B cell (primary cell): ENCODE measurements around the gene CLDN11. TPM values are rescaled to one million over a fixed set of nuclear protein-coding genes. Genes with fewer than 3 reads are reported as not detected.

Experiments
- ATAC-seq: fragments of 200-7000 bp; cut with Tn5 transposase; one replicate; pipeline ENCODE4 v1.10.0; 2021; ENCODE audit warnings: low read depth, mild to moderate bottlenecking, moderate number of reproducible peaks, moderate library complexity
- CTCF ChIA-PET: fragments of 350-600 bp; sonication (Branson Sonifier 250); formaldehyde crosslinking; loops from one replicate; lab custom pipeline; 2021; ENCODE audit warnings: antibody characterized with exemption, inconsistent platforms; lab: Charles Lee
- POLR2A ChIA-PET: fragments of 350-600 bp; sonication (Branson Sonifier 250); formaldehyde crosslinking; loops from one replicate; lab custom pipeline; 2021; ENCODE audit warnings: antibody characterized with exemption; lab: Charles Lee
- DNase-seq: peaks from one replicate; pipeline ENCODE4 v3.0.0; 2013
- H2AFZ ChIP-seq: 2 replicates; pipeline ENCODE4 v1.6.1; 2012; ENCODE audit warnings: mild to moderate bottlenecking, low read depth, low read length; ENCODE audit not compliant: insufficient read depth, poor library complexity, severe bottlenecking
- H3K27ac ChIP-seq, 2 donors: 1 replicate in 1 of 2; 2 replicates in 1 of 2; pipeline ENCODE4 v1.5.1; 2012 to 2013; ENCODE audit warnings: low read length in 2 of 2, mild to moderate bottlenecking in 2 of 2, moderate library complexity in 1 of 2
- H3K27me3 ChIP-seq, 4 experiments: fragments of 200-600 bp in 1 of 4; sonication (generic) in 1 of 4; replicated peaks in 1 of 4; 1 replicate in 2 of 4; 2 replicates in 2 of 4; pipeline versions ENCODE4 v1.6.1 to v1.7.0; 2013 to 2016; ENCODE audit warnings: low read length in 3 of 4, mild to moderate bottlenecking in 2 of 4, mixed read lengths in 1 of 4, moderate library complexity in 1 of 4; ENCODE audit not compliant: insufficient read depth in 4 of 4, control insufficient read depth in 3 of 4; ENCODE audit errors: control extremely low read depth in 1 of 4
- H3K36me3 ChIP-seq, 2 experiments: replicated peaks in 1 of 2; 1 replicate in 1 of 2; 2 replicates in 1 of 2; pipeline versions ENCODE4 v1.6.1 to v1.7.1; 2013; ENCODE audit warnings: low read length in 1 of 2; ENCODE audit not compliant: insufficient read depth in 2 of 2, control insufficient read depth in 1 of 2; ENCODE audit errors: control extremely low read depth in 1 of 2, extremely low read depth in 1 of 2
- H3K4me1 ChIP-seq, 2 donors: fragments of 200-600 bp in 1 of 2; sonication (generic) in 1 of 2; 1 replicate in 1 of 2; 2 replicates in 1 of 2; pipeline versions ENCODE4 v1.5.1 to v1.6.1; 2013 to 2017; ENCODE audit warnings: low read length in 2 of 2; ENCODE audit not compliant: control insufficient read depth in 2 of 2, insufficient read depth in 2 of 2
- H3K4me2 ChIP-seq: replicated peaks from 2 replicates; pipeline ENCODE3; 2012; ENCODE audit warnings: mild to moderate bottlenecking, low read depth, low read length; ENCODE audit not compliant: poor library complexity, severe bottlenecking
- H3K4me3 ChIP-seq, 5 experiments: fragments of 200-600 bp in 1 of 5; sonication (generic) in 1 of 5; 1 replicate in 3 of 5; 2 replicates in 2 of 5; pipeline versions ENCODE4 v1.5.1 to v1.7.0; 2011 to 2016; ENCODE audit warnings: low read length in 4 of 5, mild to moderate bottlenecking in 4 of 5, low read depth in 2 of 5, control low read depth in 1 of 5, moderate library complexity in 1 of 5; ENCODE audit not compliant: insufficient read depth in 1 of 5; ENCODE audit errors: control extremely low read depth in 1 of 5, extremely low read depth in 1 of 5
- H3K79me2 ChIP-seq: fragments of 200-600 bp; sonication (generic); one replicate; pipeline ENCODE4 v1.6.0; 2016; ENCODE audit warnings: low read length; ENCODE audit not compliant: control insufficient read depth, insufficient read depth
- H3K9ac ChIP-seq: fragments of 200-600 bp; sonication (generic); 2 replicates; pipeline ENCODE4 v1.6.1; 2017; ENCODE audit warnings: mild to moderate bottlenecking, low read length, moderate library complexity
- H3K9me3 ChIP-seq, 3 donors: one replicate each; pipeline versions ENCODE4 v1.6.1 to v1.7.1; 2013; ENCODE audit warnings: low read length in 2 of 3; ENCODE audit not compliant: control insufficient read depth in 2 of 3, insufficient read depth in 1 of 3; ENCODE audit errors: control extremely low read depth in 1 of 3
- H4K20me1 ChIP-seq: 2 replicates; pipeline ENCODE4 v1.6.0; 2012; ENCODE audit warnings: mild to moderate bottlenecking, low read length; ENCODE audit not compliant: insufficient read depth, control insufficient read depth, poor library complexity, severe bottlenecking
- H3K27ac Mint-ChIP-seq: one replicate; pipeline ENCODE4 v1.8.0; 2021; ENCODE audit warnings: mixed read lengths
- H3K27me3 Mint-ChIP-seq: one replicate; pipeline ENCODE4 v1.8.0; 2021; ENCODE audit warnings: mixed read lengths
- H3K4me1 Mint-ChIP-seq: one replicate; pipeline ENCODE4 v1.8.0; 2021; ENCODE audit warnings: mixed read lengths
- H3K4me3 Mint-ChIP-seq: one replicate; pipeline ENCODE4 v1.8.0; 2021; ENCODE audit warnings: mixed read lengths
- H3K9me3 Mint-ChIP-seq: one replicate; pipeline ENCODE4 v1.8.0; 2022; ENCODE audit warnings: mixed read lengths; ENCODE audit not compliant: insufficient read depth
- EZH2 ChIP-seq: IDR thresholded peaks from 2 replicates; pipeline ENCODE4 v1.6.1; 2012; ENCODE audit warnings: borderline replicate concordance, low read depth, mild to moderate bottlenecking, moderate library complexity, low read length; ENCODE audit not compliant: insufficient read depth, poor library complexity, severe bottlenecking
- WGBS: methylation state at CpG from one replicate; pipeline ENCODE4 v1.1.5; 2013; ENCODE audit warnings: missing lambda C conversion rate; ENCODE audit not compliant: insufficient coverage; 5-methylcytosine and 5-hydroxymethylcytosine counted together
- intact Hi-C: fragments of 100-400 bp; cut with micrococcal nuclease; formaldehyde crosslinking; loops from one replicate; pipeline ENCODE4 v1.10.0; 2022
- polyA plus RNA-seq: library from polyadenylated mRNA; depleted of rRNA; stranded (reverse); fragments of >200 nt; gene quantifications from 2 replicates; pipeline ENCODE4 v1.2.3, GENCODE V29; 2012
- total RNA-seq, 2 donors: library from RNA; stranded (reverse); fragments of 120-200 nt in 1 of 2; gene quantifications; 1 replicate in 1 of 2; 2 replicates in 1 of 2; pipeline versions ENCODE4 v1.2.3 to v1.2.4, GENCODE V29; 2013 to 2022
- TF ChIP-seq, protein P1 (sequence below): fragments of 200-600 bp; IDR thresholded peaks from one replicate; pipeline ENCODE4 v1.8.0; 2022; ENCODE audit warnings: antibody characterized with exemption, mild to moderate bottlenecking

The CLDN11 gene
- total and polyA plus RNA-seq, 2 donors (not counting 1 experiment from before 2014, with no cell fraction given): 0.25 to 0.52 TPM

DNA sequence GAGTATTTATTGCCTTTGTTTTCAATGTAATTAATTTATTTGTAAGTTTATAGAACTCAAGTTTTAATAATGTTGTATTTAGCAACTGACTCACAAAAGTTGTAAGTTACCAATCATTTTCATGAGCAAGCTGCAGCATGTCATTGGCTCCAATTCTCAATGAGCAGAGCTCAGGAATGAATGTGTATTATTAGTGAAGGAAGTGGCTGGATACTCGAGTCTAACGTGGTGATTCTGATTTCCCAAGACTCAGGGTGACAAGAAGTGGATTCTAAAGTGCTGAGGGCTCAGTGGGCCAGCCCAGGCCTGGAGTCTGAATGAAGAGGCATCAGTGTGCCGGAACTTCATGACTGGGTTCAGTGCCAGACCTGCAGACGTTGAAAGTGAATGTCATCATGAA is 39.6 kb downstream of the CLDN11 start:
- H3K27ac Mint-ChIP-seq: no peak overlapping the region

DNA sequence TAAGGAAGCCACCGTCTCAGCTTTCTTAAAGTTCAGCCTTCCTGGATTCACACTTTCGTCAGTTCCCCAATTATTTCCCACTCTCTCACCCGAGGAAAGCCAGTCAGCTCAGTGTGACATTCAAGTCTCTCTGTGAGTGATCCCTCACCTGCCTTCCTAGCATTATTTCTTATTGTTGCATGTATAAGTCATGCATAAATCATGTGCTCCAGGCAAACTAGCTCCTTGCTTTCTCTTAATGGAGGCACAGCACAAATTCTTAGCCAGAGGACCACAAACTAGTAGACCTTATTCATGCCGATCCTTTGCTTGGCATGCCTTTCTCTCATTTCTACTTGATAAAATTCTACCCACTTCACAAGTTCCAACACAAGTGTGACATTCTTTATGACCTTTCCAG is 44.3 kb downstream of the CLDN11 start:
- Histone ChIP-seq H3K4me3 (no peak overlapping the region), H3K79me2 (no peaks in the 10 kb centered on the region), H3K36me3 (no peaks in the 10 kb centered on the region), H3K4me1 (no peaks in the 10 kb centered on the region), H4K20me1 (no peaks in the 10 kb centered on the region), H3K9ac (no peak overlapping the region), H3K27me3 (peaks cover 0 to 7% (median 1%) of the 10 kb centered on the region in 4 experiments), H3K9me3 (no peaks in the 10 kb centered on the region), H3K4me2 (no peak overlapping the region), H2AFZ (no peak overlapping the region), H3K27ac (no peak overlapping the region)
- ChIA-PET CTCF (no interaction called here), POLR2A (no interaction called here)
- Mint-ChIP-seq H3K27ac (no peak overlapping the region), H3K4me1 (no peaks in the 10 kb centered on the region), H3K9me3 (no peaks in the 10 kb centered on the region), H3K4me3 (no peak overlapping the region), H3K27me3 (peaks cover 50% of the 10 kb centered on the region)
- TF ChIP-seq, protein P1, sequence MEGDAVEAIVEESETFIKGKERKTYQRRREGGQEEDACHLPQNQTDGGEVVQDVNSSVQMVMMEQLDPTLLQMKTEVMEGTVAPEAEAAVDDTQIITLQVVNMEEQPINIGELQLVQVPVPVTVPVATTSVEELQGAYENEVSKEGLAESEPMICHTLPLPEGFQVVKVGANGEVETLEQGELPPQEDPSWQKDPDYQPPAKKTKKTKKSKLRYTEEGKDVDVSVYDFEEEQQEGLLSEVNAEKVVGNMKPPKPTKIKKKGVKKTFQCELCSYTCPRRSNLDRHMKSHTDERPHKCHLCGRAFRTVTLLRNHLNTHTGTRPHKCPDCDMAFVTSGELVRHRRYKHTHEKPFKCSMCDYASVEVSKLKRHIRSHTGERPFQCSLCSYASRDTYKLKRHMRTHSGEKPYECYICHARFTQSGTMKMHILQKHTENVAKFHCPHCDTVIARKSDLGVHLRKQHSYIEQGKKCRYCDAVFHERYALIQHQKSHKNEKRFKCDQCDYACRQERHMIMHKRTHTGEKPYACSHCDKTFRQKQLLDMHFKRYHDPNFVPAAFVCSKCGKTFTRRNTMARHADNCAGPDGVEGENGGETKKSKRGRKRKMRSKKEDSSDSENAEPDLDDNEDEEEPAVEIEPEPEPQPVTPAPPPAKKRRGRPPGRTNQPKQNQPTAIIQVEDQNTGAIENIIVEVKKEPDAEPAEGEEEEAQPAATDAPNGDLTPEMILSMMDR: no peak
- TF ChIP-seq EZH2: no peak
- 92% methylated on average over 3 of the region's 4 CpGs for WGBS
- ATAC-seq (no peak), DNase-seq (no peak)
- intact Hi-C loops: no loop called here

More for the DNA sequence above, 39.6 kb downstream of the CLDN11 start:
- no peak overlapping the region for H3K4me2 ChIP-seq
- DNase-seq (no peak), ATAC-seq (no peak)
- Mint-ChIP-seq H3K4me1 (no peaks in the 10 kb centered on the region), H3K9me3 (no peaks in the 10 kb centered on the region), H3K4me3 (no peak overlapping the region), H3K27me3 (peaks cover 45% of the 10 kb centered on the region)
- no peak for TF ChIP-seq EZH2
- TF ChIP-seq, protein P1: no peak
- no peaks in the 10 kb centered on the region for H3K36me3 ChIP-seq
- H3K4me3 ChIP-seq: no peak overlapping the region
- no peaks in the 10 kb centered on the region for H4K20me1 ChIP-seq
- intact Hi-C loops: no loop called here
- no peak overlapping the region for H2AFZ ChIP-seq
- ChIA-PET CTCF (no interaction called here), POLR2A (no interaction called here)
- H3K79me2 ChIP-seq: no peaks in the 10 kb centered on the region
- H3K4me1 ChIP-seq: no peaks in the 10 kb centered on the region
- H3K9me3 ChIP-seq: peaks cover 0 to 3% (median 0%) of the 10 kb centered on the region in 3 donors
- 70% methylated on average over 4 of the region's 4 CpGs for WGBS
- H3K27ac ChIP-seq: no peak overlapping the region
- no peak overlapping the region for H3K9ac ChIP-seq
- H3K27me3 ChIP-seq: peaks cover 0 to 3% (median 0%) of the 10 kb centered on the region in 4 experiments
